IPS DF 19.7 (cell line): ENCODE results near the gene TRMT10B.
"Not testable (repeated sequence)": the region's sequence is repeated elsewhere in the genome, so short reads cannot be mapped to it uniquely, and the experiment has no call there.

Experiments
- DNase-seq: peaks from one replicate; pipeline ENCODE4 v3.0.0-alpha.2; 2013; ENCODE audit warnings: low read depth, low spot score

Gene TRMT10B

GRCh38 chr9:37800631-37801286 is 47.2 kb downstream of the TRMT10B start, which contains the start of gene DCAF10:
DCAF10 (plus strand) TSS chr9:37800797; CDS start chr9:37800867, 70 bp downstream.
- DNase-seq: peak; percentile 17

DNA sequence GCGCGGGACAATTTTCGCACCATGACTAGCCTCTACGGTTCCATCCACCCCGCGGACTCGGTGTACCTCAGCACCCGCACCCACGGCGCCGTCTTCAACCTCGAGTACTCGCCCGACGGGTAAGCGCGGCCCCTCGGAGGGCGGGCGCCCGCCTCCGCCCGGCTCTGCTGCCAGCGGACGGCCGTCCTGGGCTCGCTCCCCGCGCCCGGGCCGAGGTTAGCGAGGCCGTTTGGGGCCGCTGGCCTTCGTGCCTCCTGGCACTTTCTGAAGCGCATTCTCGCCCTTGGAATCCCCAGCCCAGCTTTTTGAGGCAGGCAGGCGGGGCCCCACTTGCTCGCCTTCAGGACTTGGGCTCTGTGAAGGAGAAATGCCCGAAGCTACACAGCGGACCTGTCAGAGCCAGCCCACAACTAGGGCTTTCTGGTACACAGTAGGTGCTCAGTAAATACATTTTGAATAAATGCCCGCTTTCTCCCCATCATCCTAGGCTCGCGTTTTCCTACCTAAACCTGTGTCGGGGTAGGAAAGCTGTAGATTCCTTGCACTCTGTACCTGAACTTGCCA is 47.8 kb downstream of the TRMT10B start:
- DNase-seq: no peak

GRCh38 chr9:37801959-37802711 is 48.5 kb downstream of the TRMT10B start:
- DNase-seq: no peak

DNA sequence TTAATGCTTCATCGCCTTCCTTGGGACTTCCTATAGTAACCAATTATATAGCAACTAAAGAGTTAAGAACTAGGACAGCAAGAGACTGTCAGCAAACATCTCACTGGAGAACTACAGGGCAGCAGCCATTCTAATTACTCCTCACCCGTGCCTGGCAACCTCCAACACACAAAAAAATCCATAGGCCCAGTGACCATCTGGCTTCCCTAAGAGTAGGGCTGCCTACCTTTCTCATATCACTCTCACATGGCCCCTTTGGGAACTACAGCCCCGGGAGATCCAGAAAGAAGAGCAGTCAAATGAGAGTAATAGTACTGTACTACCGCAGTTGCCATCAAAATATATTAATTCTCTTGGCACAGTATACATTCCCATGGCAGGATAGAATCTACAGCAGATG is 52.7 kb downstream of the TRMT10B start:
- no peak for DNase-seq

DNA sequence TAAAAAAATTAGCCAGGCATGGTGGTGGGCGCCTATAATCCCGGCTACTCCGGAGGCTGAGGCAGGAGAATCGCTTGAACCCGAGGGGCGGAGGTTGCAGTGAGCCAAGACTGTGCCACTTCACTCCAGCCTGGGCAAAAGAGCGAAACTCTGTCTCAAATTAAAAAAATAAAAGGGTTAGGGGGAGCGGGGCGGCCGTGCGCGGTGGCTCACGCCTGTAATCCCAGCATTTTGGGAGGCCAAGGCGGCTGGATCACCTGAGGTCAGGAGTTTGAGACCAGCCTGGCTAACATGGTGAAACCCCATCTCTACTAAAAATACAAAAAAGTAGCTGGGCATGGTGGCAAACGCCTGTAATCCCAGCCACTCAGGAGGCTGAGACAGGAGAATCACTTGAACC is 56.1 kb downstream of the TRMT10B start:
- not testable (repeated sequence) for DNase-seq

DNA sequence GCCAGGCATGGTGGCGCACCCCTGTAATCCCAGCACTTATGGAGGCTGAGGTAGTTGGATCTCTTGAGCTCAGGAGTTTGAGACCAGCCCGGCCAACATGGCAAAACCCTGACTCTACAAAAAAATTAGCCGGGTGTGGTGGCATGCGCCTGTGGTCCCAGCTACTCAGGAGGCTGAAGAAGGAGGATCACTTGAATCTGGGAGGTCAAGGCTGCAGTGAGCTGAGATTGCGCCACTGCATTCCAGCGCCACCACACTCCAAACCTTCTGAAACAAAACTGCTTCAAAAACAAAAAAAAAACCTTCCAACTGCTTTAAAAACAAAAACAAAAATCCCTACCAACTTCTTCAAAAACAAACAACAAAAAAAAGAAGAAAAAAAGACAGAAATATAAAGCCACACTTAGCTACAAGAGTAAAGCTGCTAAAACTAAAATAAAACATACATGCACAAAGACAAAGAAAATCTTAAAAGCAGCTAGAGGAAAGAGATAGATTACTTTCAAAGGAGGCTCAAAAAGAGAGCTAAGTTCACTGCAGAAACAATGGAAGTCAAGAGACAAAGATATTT is 58.4 kb downstream of the TRMT10B start:
- DNase-seq: no peak

DNA sequence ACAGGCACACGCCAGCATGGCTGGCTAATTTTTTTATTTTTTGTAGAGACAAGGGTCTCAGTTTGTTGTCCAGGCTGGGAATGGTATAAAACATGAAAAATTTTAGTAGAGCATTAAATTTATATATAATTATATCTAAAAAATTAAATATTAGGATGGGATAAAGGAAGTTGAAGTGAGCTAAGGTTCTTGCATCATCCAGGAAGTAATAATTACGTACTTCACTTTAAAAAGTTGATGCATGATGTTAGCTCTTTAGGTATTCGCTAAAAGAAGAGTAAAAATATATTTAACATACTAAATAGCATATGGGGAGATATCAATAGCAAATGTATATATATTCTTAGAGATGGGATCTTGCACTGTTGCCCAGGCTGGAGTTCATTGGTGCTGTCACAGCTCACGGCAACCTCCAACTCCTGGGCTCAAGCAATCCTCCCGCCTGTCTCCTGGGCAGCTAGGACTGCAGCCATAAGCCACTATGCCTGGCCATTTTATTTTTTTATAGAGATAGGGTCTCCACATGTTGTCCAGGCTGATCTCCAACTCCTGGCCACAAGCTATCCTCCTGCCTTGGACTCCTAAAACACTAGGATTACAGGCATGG is 59.3 kb downstream of the TRMT10B start:
- no peak for DNase-seq

DNA sequence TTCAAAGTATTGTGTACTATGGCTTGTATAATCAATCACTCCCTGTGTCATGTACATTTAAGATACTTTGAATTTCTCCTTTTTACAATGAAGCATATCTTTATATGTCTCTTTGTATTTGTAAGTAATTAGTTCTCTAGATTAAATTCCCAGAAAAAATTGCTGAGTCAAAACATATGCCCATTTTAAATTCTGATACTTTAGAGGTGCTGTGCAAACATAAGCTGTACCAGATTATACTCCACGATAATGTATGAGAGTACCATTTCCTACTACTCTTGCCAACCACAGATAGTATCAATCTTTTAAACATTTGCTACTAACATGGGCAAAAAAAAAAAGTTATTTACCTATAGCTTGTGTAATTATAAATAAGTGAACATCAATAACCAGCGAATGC is 65.2 kb downstream of the TRMT10B start:
- no peak for DNase-seq

GRCh38 chr9:37820142-37820541 is 66.5 kb downstream of the TRMT10B start:
- DNase-seq: no peak

GRCh38 chr9:37825174-37825573 is 71.6 kb downstream of the TRMT10B start:
- not testable (repeated sequence) for DNase-seq

DNA sequence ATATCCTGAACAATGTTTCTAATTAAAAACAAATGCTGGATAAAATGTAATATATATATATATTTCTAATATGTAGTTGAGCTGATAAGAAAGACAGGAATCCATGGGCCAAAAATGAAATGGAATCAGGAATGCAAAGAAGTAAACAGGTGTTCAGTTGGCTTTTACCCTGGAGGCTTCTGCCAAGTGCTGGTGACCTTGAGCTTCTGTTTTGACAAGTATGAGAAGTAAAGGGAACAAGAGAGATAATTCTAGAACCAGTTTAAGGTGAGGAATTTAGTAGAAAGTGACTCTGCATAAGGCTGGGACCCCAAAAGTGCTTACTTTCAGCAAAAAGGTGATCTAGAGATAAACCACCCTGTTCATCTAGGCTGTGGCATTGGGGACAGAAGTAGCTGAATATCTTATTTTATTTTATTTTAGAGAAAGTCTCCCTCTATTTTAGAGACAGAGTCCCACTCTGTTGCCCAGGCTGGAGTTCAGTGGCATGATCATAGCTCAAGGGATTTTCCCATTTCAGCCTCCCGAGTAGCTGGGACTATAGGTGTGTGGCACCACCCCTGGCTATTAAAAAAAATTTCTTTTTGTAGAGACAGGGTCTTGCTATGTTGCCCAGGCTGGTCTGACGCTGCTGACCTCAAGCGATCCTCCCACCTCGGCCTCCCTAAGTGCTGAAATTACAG is 74.0 kb downstream of the TRMT10B start:
- DNase-seq: no peak
